GM12878 (cell line): ENCODE results near the gene NDUFC1. TPM values are rescaled to one million over a fixed set of nuclear protein-coding genes. Genes with fewer than 3 reads are reported as not detected.

Experiments used
- ATF7 ChIP-seq: fragments of 450-650 bp; IDR thresholded peaks from 2 replicates; pipeline ENCODE4 v1.6.1; 2016; ENCODE audit warnings: low read depth, mild to moderate bottlenecking
- BCL11A ChIP-seq: IDR thresholded peaks from 2 replicates; pipeline ENCODE4 v1.6.1; 2011; ENCODE audit warnings: low read depth, low read length
- E2F8 ChIP-seq: fragments of 450-650 bp; IDR thresholded peaks from 2 replicates; pipeline ENCODE4 v1.6.1; 2018; ENCODE audit warnings: mild to moderate bottlenecking, low read depth, moderate library complexity; ENCODE audit not compliant: partially characterized antibody
- FOXM1 ChIP-seq: IDR thresholded peaks from 2 replicates; pipeline ENCODE4 v1.6.1; 2012; ENCODE audit warnings: low read depth, mild to moderate bottlenecking, inconsistent platforms, low read length, moderate library complexity
- HSF1 ChIP-seq: fragments of 150-350 bp; IDR thresholded peaks from 2 replicates; pipeline ENCODE4 v1.6.1; 2014; ENCODE audit warnings: mild to moderate bottlenecking, low read depth, low read length
- JUND ChIP-seq: IDR thresholded peaks from 2 replicates; pipeline ENCODE4 v1.6.1; 2012; ENCODE audit warnings: low read depth, mild to moderate bottlenecking, low read length, improper control_type of control experiment, moderate library complexity
- KAT2A ChIP-seq: conservative IDR thresholded peaks from 2 replicates; pipeline ENCODE4 v1.6.1; 2011; ENCODE audit warnings: low read depth, low read length; ENCODE audit not compliant: control insufficient read depth
- KDM1A ChIP-seq: fragments of 200-600 bp; sonication (generic); IDR thresholded peaks from 2 replicates; pipeline ENCODE4 v1.6.1; 2016; ENCODE audit warnings: borderline replicate concordance
- MLLT1 ChIP-seq: fragments of 450-650 bp; IDR thresholded peaks from 2 replicates; pipeline ENCODE4 v1.6.1; 2016; ENCODE audit warnings: mild to moderate bottlenecking
- NFIC ChIP-seq: IDR thresholded peaks from 2 replicates; pipeline ENCODE4 v1.6.1; 2012; ENCODE audit warnings: low read depth, mild to moderate bottlenecking, inconsistent platforms, low read length, moderate library complexity
- NFXL1 ChIP-seq: fragments of 450-650 bp; IDR thresholded peaks from 2 replicates; pipeline ENCODE4 v1.6.1; 2017; ENCODE audit warnings: antibody characterized with exemption, mild to moderate bottlenecking, borderline replicate concordance
- PAX5 ChIP-seq: IDR thresholded peaks from 2 replicates; pipeline ENCODE4 v1.6.1; 2011; ENCODE audit warnings: low read depth, low read length, borderline replicate concordance
- PBX3 ChIP-seq: IDR thresholded peaks from 2 replicates; pipeline ENCODE4 v1.6.1; 2011; ENCODE audit warnings: mild to moderate bottlenecking, low read depth, low read length, moderate library complexity; ENCODE audit not compliant: insufficient replicate concordance
- PML ChIP-seq: IDR thresholded peaks from 2 replicates; pipeline ENCODE4 v1.6.1; 2012; ENCODE audit warnings: low read length, inconsistent platforms
- POU2F2 ChIP-seq: IDR thresholded peaks from 3 replicates; pipeline ENCODE4 v1.6.1; 2011; ENCODE audit warnings: low read depth, mild to moderate bottlenecking, low read length, borderline replicate concordance
- RAD21 ChIP-seq: IDR thresholded peaks from 2 replicates; pipeline ENCODE4 v1.6.1; 2011; ENCODE audit warnings: mild to moderate bottlenecking, low read depth, low read length, moderate library complexity; ENCODE audit not compliant: insufficient read depth
- RB1 ChIP-seq: fragments of 450-650 bp; formaldehyde crosslinking; IDR thresholded peaks from 2 replicates; pipeline ENCODE4 v1.6.1; 2017; ENCODE audit warnings: mild to moderate bottlenecking, borderline replicate concordance
- RBBP5 ChIP-seq: fragments of 200-600 bp; sonication (generic); conservative IDR thresholded peaks from 2 replicates; pipeline ENCODE4 v1.6.1; 2016
- RCOR1 ChIP-seq: conservative IDR thresholded peaks from 2 replicates; pipeline ENCODE4 v1.6.1; 2012; ENCODE audit warnings: low read depth, low read length, improper control_type of control experiment
- RELB ChIP-seq: fragments of 450-650 bp; IDR thresholded peaks from 2 replicates; pipeline ENCODE4 v1.6.1; 2017; ENCODE audit warnings: low read depth, mild to moderate bottlenecking, moderate library complexity
- SIX5 ChIP-seq: IDR thresholded peaks from 2 replicates; pipeline ENCODE4 v1.6.1; 2011; ENCODE audit warnings: mild to moderate bottlenecking, low read depth, low read length, moderate library complexity; ENCODE audit not compliant: severe bottlenecking
- SMAD1 ChIP-seq: fragments of 450-650 bp; IDR thresholded peaks from 2 replicates; pipeline ENCODE4 v1.6.1; 2018; ENCODE audit warnings: mild to moderate bottlenecking, low read depth; ENCODE audit not compliant: partially characterized antibody
- SUPT20H ChIP-seq: IDR thresholded peaks from 2 replicates; pipeline ENCODE4 v1.6.1; 2011; ENCODE audit warnings: low read depth, mild to moderate bottlenecking, low read length, moderate library complexity, borderline replicate concordance; ENCODE audit not compliant: control insufficient read depth
- YBX1 ChIP-seq: fragments of 450-650 bp; IDR thresholded peaks from 2 replicates; pipeline ENCODE4 v1.6.1; 2016; ENCODE audit warnings: antibody characterized with exemption
- polyA plus RNA-seq, 11 experiments: library from polyadenylated mRNA; depleted of rRNA in 4 of 11; unstranded in 6 of 11; stranded (reverse) in 5 of 11; fragments of >200 nt; fragmentation: Nextera tagmentation in 4 of 11; fragmentation: Illumina TruSeq in 1 of 11; extraction: Ambion mirVana in 4 of 11; extraction: Trizol in 1 of 11; gene quantifications; 1 replicate in 1 of 11; 2 replicates in 10 of 11; pipeline versions ENCODE4 v1.2.1 to v1.2.3, GENCODE V29; 2011 to 2016; ENCODE audit warnings: inconsistent platforms in 2 of 11, missing spikeins in 2 of 11, low read depth in 1 of 11
- total RNA-seq, 4 experiments: library from RNA; depleted of rRNA in 3 of 4; stranded (reverse); fragments of >200 nt in 3 of 4; fragmentation: Illumina TruSeq in 1 of 4; extraction: Trizol in 1 of 4; gene quantifications; 2 replicates each; pipeline versions ENCODE4 v1.2.1 to v1.2.3, GENCODE V29; 2013 to 2021

NDUFC1 gene
- total and polyA plus RNA-seq, 10 of the 15 experiments (the other 5 are each of a cell fraction or from before 2014, with no cell fraction given): 25.5 to 242 (median 68.9) TPM

- TF ChIP-seq ATF7: 0 out of 2 replicates have a peak, but pooled peaks have one; percentile 41
- no peak for TF ChIP-seq KAT2A
- TF ChIP-seq RCOR1: no peak
- TF ChIP-seq BCL11A: no peak
- no peak for TF ChIP-seq HSF1
- TF ChIP-seq NFIC: peak; percentile 85; the same call in 1 of the 2 replicates
- TF ChIP-seq JUND: no peak
- TF ChIP-seq PBX3: no peak
- TF ChIP-seq RB1: no peak
- no peak for TF ChIP-seq RBBP5
- no peak for TF ChIP-seq SUPT20H
- TF ChIP-seq SMAD1: no peak
- no peak for TF ChIP-seq NFXL1
- no peak for TF ChIP-seq POU2F2
- no peak for TF ChIP-seq PAX5
- TF ChIP-seq FOXM1: peak; percentile 73; the same call in 1 of the 2 replicates
- no peak for TF ChIP-seq SIX5
- peak; percentile 76; the same call in 1 of the 2 replicates for TF ChIP-seq PML
- no peak for TF ChIP-seq RAD21
- no peak for TF ChIP-seq KDM1A
- no peak for TF ChIP-seq YBX1
- no peak for TF ChIP-seq MLLT1
- no peak for TF ChIP-seq RELB
- TF ChIP-seq E2F8: no peak
These were observed 5.3 kb downstream of the NDUFC1 start (continued) for GRCh38 chr4:139297001-139297410.
